Activated T-helper 1 cell treated with Interleukin-2 at 50 U/mL for 16 hours (primary cell): Measurements from ENCODE around the gene UROC1.

Experiments used
- DNase-seq: peaks from one replicate; pipeline ENCODE4 v3.0.0-alpha.2; 2020; ENCODE audit warnings: low read depth

UROC1 gene

GRCh38 chr3:126439968-126440708, 77.4 kb downstream of the UROC1 start:
- no peak for DNase-seq

DNA sequence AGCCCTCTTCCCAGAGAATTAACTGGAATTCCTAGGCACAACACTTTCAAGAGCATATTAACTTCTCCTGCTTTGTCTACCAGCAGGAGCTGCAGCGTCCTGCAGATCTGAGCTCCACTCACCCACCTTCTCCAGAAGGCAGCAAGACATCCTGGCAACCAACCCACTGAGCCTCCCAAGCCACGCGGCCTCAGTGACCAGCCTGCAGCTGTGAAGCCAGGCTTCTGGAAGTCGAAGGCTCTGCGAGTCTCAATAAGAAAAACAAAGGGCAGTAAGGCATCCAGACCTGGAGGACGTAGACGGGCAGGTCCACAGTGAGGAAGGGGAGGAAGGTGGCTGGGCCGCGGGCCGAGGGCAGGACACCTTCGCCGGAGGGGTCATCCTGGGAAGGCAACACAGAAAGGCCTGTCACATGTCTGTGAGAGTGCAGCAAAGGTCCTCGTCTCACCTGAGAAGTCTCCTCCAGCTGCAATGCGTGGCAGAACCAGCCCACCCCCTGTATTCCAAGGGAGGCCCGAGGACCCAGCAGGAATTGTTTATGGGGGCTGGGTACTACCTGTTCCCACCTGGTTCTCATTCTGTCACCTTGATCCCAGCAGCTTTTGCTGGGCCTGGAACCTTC, 78.1 kb downstream of the UROC1 start:
- DNase-seq = no peak

GRCh38 chr3:126438746-126439145, 78.8 kb downstream of the UROC1 start:
- DNase-seq = no peak

DNA sequence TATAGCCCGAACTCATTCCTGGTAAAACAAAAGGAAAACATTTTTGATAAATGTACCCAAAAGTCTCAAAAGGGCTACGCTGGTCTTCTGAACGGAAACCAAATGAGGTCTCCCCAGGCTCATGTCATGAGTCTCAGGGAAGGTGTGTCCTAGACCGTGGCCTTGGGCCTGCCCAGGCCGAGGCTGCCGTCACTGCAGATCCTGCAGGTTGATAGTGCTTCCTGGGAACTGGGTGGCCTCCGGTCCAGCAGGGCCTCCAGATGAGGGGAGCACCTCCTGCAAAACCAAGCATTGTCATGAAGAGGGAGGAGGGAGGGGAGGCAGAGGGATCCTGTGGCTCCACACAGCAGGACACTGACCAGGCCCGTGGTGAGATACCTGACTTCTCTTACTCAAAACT, 79.4 kb downstream of the UROC1 start:
- no peak for DNase-seq

- no peak for DNase-seq
Measured at GRCh38 chr3:126436826-126437717, 80.5 kb downstream of the UROC1 start.

DNA sequence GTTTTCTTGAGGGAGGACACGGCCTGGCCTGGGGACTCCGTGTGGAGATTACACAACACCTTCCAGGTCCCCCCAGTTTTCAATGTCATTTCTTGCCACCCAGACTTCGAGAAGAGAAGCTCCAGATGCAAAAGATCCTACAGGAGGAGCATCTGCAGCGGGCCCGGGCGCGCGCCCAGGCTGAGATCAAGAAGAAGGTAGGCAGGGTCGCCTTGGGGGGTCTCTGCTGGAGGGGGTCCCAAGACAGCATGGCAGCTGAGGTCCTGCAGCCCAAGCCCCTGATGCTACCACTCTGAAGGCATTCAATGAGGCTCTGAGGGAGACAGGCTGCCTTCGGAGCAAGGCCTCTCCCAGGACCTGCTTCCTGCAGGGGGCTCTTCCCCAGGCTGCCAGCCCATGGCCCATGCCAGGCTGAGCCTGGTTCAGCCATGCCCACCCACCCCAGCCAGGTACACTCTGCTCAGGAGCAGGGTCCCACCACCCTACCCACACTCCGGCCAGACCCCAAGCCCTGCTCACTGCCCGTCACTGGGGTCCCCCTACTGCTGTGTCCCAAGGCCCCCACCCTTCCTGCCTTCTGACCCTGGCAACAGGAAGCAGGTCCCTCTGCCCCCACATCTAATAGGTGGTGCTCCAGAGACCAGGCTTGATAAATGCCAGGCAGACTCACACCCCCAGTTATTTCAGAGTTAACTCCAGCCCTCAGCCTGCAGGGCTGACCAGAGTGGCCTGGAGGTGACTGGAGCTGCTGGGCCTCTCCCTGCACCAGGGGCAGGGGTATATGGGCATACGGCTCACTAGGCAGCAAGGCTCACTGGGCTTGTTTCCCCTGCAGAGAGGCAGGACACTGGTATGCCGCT, 81.9 kb downstream of the UROC1 start:
- DNase-seq = no peak

DNA sequence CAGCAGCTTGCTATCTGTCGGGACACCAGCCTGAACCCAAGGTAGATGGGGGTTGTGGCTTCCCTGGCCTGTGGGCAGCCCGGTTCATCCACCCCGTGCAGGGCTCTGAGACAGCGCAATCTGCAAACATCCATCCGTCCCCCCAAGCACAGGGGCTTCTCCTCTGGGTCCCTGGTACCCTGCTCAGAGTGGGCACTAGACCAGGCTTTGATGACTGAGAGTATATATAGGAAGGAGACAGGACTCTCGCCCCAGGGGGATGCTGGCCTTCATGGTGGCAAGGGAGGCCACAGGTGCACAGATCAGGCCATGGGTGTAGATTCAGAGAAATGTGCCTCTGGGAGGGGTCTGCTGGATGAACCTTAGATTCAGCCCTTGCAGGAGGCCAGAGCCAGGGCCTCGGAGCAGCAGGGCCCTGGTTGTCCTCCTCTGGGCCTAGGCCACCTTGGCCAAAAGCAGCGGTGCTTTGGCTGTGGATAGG, 82.6 kb downstream of the UROC1 start:
- no peak for DNase-seq

DNA sequence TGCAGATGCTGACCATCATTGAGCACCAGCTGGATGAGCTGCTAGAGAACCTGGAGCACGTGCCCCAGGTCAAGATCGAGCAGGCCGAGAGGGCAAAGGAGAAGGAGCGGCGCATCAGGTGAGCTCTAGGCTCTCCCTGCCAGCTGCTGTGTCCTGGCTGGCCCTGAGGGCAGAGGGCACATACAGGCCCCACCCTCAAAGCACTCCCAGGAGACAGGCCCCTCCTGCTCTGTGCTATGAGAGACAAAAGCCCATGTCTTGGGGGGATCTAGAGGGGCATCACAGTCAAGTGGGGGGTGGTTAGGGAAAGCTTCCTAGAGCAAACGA, 83.3 kb downstream of the UROC1 start:
- DNase-seq = no peak

DNA sequence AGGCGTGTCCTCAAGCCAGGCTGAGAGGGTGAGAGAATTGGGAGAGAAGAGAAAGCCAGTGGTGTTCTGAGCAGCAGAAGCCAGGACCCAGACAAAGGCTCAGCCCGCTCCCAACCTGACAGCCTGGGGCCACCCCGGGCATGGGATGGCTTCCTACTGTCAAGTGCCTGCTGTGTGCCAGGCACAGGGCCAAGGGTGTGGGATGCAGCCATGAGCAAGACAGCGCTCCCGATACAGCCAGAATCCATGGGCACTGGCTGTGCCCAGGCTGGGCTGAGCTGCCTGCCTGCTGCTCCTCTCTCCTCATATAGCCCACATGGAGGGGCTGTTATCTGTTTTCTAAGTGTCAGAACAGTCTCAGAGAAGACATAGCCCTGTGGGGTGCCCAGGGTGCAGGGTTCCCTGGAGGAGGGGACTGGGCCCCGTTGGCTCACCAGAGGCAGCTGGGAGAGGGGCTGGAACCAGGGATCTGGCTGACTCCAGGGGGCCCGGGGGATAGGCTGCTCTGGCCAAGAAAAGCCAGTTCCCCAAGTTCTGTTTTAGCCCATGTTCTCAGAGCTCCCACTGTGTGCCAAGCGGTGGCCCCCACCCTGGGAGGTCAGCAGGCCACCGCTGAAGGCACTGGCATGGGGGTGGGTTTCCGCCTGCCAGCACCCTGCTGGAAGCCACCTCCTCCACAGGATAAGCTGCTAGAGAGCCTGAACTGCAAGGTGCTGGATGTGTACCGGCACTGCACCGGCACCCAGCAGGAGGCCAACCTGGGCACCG, 83.9 kb downstream of the UROC1 start:
- DNase-seq = no peak

DNA sequence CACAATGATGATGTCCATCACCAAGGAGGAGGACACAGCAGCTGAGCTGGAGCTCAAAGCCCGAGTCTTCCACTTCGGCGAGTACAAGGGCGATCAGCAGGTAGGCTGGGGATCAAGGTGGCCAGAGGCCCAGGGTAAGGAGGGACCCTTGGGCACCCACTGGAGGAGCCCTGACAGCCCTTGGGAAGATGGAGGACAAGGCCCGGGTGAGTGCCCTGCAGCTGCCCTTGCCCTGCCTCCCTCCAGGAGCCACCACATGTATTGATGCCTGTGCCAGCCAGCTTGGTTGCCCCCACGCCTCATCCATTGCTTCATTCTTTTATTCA, 84.5 kb downstream of the UROC1 start:
- DNase-seq = no peak

- DNase-seq = no peak
Measured at GRCh38 chr3:126432361-126433104, 85.0 kb downstream of the UROC1 start.
